ENCODE measurements around the gene INTS4. TPM values are rescaled to one million over a fixed set of nuclear protein-coding genes. Genes with fewer than 3 reads are reported as not detected.

The INTS4 gene
- total RNA-seq, 1 donor from 2014 or later, result 41.0 TPM

GRCh38 chr11:78037056-78037455, 42.6 kb upstream of the INTS4 start:
- Histone ChIP-seq H3K4me3 (no peak overlapping the region), H3K27me3 (no peaks in the 10 kb centered on the region), H3K9me3 (no peaks in the 10 kb centered on the region), H3K36me3 (no peaks in the 10 kb centered on the region), H3K4me1 (peaks cover 15% of the 10 kb centered on the region), H3K27ac (no peak overlapping the region)
- TF ChIP-seq CTCF (IDR thresholded peaks at IDR 0.05) (no peak), POLR2AphosphoS5 (IDR thresholded peaks at IDR 0.05; ENCODE audit: insufficient read depth in 1 of 2, low read depth in 1 of 2) (no peak), POLR2A (IDR thresholded peaks at IDR 0.05) (no peak)
- intact Hi-C loops (cut with DNase I), result no loop called here
- DNase-seq (ENCODE audit: extremely low spot score in 2 of 2), result no peak

DNA sequence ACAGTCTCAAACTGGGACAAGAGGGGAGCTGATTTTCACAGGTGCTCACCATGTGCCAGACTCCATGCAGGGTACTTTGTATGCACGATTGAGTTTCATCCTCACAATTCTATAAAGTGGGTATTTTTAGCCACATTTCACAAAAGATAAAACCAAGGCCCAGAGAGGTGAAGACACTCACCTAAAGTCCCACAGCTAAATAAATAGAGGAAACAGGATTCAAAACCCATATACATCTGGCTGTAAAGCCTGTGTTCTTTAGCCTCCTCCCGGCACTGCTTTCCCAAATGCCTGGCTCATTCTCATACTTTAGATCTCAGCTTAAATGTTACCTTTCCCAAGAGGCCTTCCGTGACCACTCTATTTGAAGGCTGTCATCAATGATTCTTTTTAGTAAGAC, 41.8 kb upstream of the INTS4 start:
- Histone ChIP-seq H3K9me3 (no peaks in the 10 kb centered on the region), H3K36me3 (no peaks in the 10 kb centered on the region), H3K4me3 (no peak overlapping the region), H3K27ac (no peak overlapping the region), H3K4me1 (peaks cover 15% of the 10 kb centered on the region), H3K27me3 (no peaks in the 10 kb centered on the region)
- TF ChIP-seq POLR2A (IDR thresholded peaks at IDR 0.05) (no peak), CTCF (IDR thresholded peaks at IDR 0.05) (no peak), POLR2AphosphoS5 (IDR thresholded peaks at IDR 0.05; ENCODE audit: insufficient read depth in 1 of 2, low read depth in 1 of 2) (no peak)
- intact Hi-C loops (cut with DNase I), result no loop called here
- no peak for DNase-seq (ENCODE audit: extremely low spot score in 2 of 2)

DNA sequence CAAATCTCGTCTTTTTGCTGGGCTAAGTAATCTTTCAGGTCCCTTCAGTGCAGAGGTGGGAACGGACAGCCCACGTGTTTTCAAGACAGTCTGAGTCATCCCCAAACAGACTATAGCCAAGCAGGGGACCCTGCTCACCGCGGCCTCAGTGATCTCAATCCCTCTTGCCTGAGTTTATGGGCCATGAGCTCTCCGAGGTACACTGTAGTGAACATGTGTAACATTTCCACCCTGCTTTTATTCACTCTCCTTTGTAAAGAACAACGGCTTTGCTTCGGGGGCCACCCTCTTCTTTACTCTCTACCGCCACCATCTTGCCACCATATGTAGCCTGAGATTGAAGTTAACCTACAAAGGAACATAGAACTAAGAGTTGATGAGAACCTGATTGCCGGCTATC, 40.2 kb upstream of the INTS4 start:
- Histone ChIP-seq H3K9me3 (no peaks in the 10 kb centered on the region), H3K4me3 (no peak overlapping the region), H3K36me3 (no peaks in the 10 kb centered on the region), H3K27me3 (no peaks in the 10 kb centered on the region), H3K27ac (no peak overlapping the region), H3K4me1 (peaks cover 8% of the 10 kb centered on the region)
- no peak for DNase-seq (ENCODE audit: extremely low spot score in 2 of 2)
- TF ChIP-seq CTCF (IDR thresholded peaks at IDR 0.05) (no peak), POLR2A (IDR thresholded peaks at IDR 0.05) (no peak), POLR2AphosphoS5 (IDR thresholded peaks at IDR 0.05; ENCODE audit: insufficient read depth in 1 of 2, low read depth in 1 of 2) (no peak)
- intact Hi-C loops (cut with DNase I), result no loop called here

GRCh38 chr11:78033040-78033439, 38.6 kb upstream of the INTS4 start:
- Histone ChIP-seq H3K27ac (no peak overlapping the region), H3K4me3 (no peak overlapping the region), H3K27me3 (no peaks in the 10 kb centered on the region), H3K4me1 (peaks cover 6% of the 10 kb centered on the region), H3K36me3 (no peaks in the 10 kb centered on the region), H3K9me3 (no peaks in the 10 kb centered on the region)
- intact Hi-C loops (cut with DNase I), result no loop called here
- no peak for TF ChIP-seq CTCF (IDR thresholded peaks at IDR 0.05)
- TF ChIP-seq POLR2AphosphoS5 (IDR thresholded peaks at IDR 0.05; ENCODE audit: insufficient read depth in 1 of 2, low read depth in 1 of 2), result no peak
- no peak for TF ChIP-seq POLR2A (IDR thresholded peaks at IDR 0.05)
- DNase-seq (ENCODE audit: extremely low spot score in 2 of 2), result no peak

- Histone ChIP-seq H3K4me1 (peaks cover 6% of the 10 kb centered on the region), H3K9me3 (no peaks in the 10 kb centered on the region), H3K36me3 (no peaks in the 10 kb centered on the region), H3K4me3 (no peak overlapping the region), H3K27me3 (no peaks in the 10 kb centered on the region), H3K27ac (no peak overlapping the region)
- intact Hi-C loops (cut with DNase I), result no loop called here
- DNase-seq (ENCODE audit: extremely low spot score in 2 of 2), result no peak
- TF ChIP-seq POLR2AphosphoS5 (IDR thresholded peaks at IDR 0.05; ENCODE audit: insufficient read depth in 1 of 2, low read depth in 1 of 2) (no peak), CTCF (IDR thresholded peaks at IDR 0.05) (no peak)
These were observed 37.6 kb upstream of the INTS4 start for GRCh38 chr11:78032090-78032489.
